ENCODE measurements around the gene ARHGEF26. TPM values are rescaled to one million over a fixed set of nuclear protein-coding genes. Genes with fewer than 3 reads are reported as not detected.

The ARHGEF26 gene
- total RNA-seq, 2 donors from 2014 or later = 16.9 to 17.1 TPM

DNA sequence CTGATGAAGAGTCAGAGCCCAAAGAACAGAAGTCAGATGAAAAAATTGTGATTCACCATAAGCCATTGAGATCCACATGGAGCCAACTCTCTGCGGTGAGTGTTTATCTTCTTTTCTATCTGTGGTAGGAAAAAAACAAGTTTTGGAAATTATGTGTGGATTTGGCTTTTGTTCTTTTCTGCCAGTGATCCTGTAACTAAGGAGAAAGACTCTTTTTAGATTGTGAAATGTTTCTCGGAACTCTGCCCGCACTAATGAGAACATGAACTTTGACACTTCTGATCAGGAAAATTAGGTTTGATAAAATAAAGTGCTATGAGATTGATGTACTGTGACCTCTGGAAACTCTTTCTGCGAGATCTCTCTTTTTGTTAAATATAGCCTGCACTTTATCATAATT lies 8.4 kb downstream of the ARHGEF26 start:
- no peaks in the 10 kb centered on the region for H3K36me3 ChIP-seq (replicated peaks in 1 of 2; ENCODE audit: insufficient read depth in 1 of 2, low read depth in 2 of 2)
- TF ChIP-seq POLR2A (IDR thresholded peaks at IDR 0.05) = no peak
- ATAC-seq (no peak), DNase-seq (no peak)
- H3K27me3 ChIP-seq = no peaks in the 10 kb centered on the region
- WGBS, 2 donors = 71 to 76% methylated on average over 4 of the region's 4 CpGs
- H3K27ac ChIP-seq = no peak overlapping the region
- no peaks in the 10 kb centered on the region for H3K9me3 ChIP-seq
- peaks cover 34% of the 10 kb centered on the region for H3K4me1 ChIP-seq
- H3K4me3 ChIP-seq = no peak overlapping the region
- intact Hi-C loops (cut with DNase I) = no loop called here

DNA sequence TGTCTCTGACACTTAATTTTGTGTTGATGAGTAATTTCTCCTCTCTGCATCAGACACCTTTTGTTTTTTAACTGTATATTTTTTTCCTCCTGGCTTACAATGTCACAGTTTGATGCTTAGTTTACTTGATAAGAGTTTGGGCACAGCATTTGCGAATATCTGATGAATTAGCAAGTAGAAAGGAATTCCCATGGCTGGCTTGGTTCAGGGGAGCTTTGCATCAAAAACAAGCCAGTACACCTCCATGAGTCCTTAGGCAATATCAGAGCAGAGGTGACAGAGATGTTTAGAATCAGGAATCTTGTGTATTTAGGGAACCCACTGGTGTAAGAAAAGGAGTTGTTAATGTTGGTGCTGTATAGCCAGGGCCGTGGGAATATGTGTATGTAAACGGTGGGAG lies 9.3 kb downstream of the ARHGEF26 start:
- Histone ChIP-seq H3K27me3 (no peaks in the 10 kb centered on the region), H3K36me3 (replicated peaks in 1 of 2; ENCODE audit: insufficient read depth in 1 of 2, low read depth in 2 of 2) (no peaks in the 10 kb centered on the region), H3K4me3 (no peak overlapping the region), H3K4me1 (peaks cover 34% of the 10 kb centered on the region), H3K27ac (no peak overlapping the region), H3K9me3 (no peaks in the 10 kb centered on the region)
- TF ChIP-seq POLR2A (IDR thresholded peaks at IDR 0.05) = no peak
- TF ChIP-seq, protein P1, sequence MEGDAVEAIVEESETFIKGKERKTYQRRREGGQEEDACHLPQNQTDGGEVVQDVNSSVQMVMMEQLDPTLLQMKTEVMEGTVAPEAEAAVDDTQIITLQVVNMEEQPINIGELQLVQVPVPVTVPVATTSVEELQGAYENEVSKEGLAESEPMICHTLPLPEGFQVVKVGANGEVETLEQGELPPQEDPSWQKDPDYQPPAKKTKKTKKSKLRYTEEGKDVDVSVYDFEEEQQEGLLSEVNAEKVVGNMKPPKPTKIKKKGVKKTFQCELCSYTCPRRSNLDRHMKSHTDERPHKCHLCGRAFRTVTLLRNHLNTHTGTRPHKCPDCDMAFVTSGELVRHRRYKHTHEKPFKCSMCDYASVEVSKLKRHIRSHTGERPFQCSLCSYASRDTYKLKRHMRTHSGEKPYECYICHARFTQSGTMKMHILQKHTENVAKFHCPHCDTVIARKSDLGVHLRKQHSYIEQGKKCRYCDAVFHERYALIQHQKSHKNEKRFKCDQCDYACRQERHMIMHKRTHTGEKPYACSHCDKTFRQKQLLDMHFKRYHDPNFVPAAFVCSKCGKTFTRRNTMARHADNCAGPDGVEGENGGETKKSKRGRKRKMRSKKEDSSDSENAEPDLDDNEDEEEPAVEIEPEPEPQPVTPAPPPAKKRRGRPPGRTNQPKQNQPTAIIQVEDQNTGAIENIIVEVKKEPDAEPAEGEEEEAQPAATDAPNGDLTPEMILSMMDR (IDR thresholded peaks at IDR 0.05) = no peak
- WGBS, 2 donors = 76 to 80% methylated on average over 3 of the region's 3 CpGs
- ATAC-seq (no peak), DNase-seq (no peak)
- intact Hi-C loops (cut with DNase I) = no loop called here

DNA sequence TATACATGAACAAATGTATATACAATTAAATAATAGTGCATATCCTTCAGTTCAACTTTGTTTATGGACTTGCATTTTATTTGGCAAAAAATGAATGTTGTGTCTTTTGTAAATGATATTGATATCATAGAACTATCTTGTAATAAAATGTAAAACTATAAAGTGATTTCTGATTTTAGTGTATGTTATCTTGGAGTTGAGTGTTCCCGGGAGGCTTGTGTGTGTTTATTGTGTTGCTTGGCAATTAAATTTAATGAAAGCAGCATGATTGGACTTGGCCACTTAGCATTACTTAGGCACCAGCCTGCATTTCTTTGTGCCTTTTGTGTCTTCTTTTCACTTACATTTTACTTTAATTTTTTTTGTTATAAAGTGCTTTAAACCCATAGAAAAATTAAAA lies 10.6 kb downstream of the ARHGEF26 start:
- DNase-seq (no peak), ATAC-seq (no peak)
- WGBS, 2 donors = 46 to 55% methylated on average over 1 of the region's 1 CpG
- H3K36me3 ChIP-seq (replicated peaks in 1 of 2; ENCODE audit: insufficient read depth in 1 of 2, low read depth in 2 of 2) = no peaks in the 10 kb centered on the region
- H3K9me3 ChIP-seq = no peaks in the 10 kb centered on the region
- no peak overlapping the region for H3K4me3 ChIP-seq
- no peak for TF ChIP-seq POLR2A (IDR thresholded peaks at IDR 0.05)
- TF ChIP-seq, protein P1 (IDR thresholded peaks at IDR 0.05) = no peak
- peaks cover 39% of the 10 kb centered on the region for H3K4me1 ChIP-seq
- intact Hi-C loops (cut with DNase I) = no loop called here
- H3K27me3 ChIP-seq = no peaks in the 10 kb centered on the region
- H3K27ac ChIP-seq = no peak overlapping the region

DNA sequence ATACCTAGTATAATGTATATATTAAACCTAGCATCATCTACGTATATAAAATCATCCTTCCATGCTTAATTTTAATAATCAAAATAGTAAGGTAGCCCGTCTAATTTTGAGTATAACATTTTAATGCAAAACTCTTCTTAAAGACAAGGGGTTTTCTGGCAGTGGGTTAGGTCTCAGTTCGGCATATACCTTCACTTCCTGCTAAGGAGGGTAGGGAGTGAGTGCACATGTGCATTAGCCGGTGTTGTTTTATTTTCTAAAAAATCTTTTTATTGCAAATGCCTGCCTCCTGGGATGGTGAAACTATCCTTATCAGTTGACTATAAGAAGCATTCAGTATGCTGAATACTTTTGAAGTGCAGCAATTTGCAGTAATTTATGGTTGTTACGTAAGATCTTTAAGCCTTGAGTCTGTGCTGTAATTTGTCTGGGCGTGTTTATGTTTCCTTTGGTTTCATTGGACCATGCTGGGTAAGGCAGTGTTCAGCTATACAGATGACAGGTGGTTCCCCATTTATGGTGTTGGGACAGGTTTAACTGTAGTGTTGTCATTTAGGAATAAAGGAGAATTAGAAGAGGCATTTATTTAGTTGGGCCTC lies 11.7 kb downstream of the ARHGEF26 start:
- Histone ChIP-seq H3K36me3 (replicated peaks in 1 of 2; ENCODE audit: insufficient read depth in 1 of 2, low read depth in 2 of 2) (no peaks in the 10 kb centered on the region), H3K9me3 (no peaks in the 10 kb centered on the region), H3K27me3 (no peaks in the 10 kb centered on the region), H3K4me3 (no peak overlapping the region), H3K27ac (no peak overlapping the region), H3K4me1 (peaks cover 48% of the 10 kb centered on the region)
- TF ChIP-seq, protein P1 (IDR thresholded peaks at IDR 0.05) = no peak
- TF ChIP-seq POLR2A (IDR thresholded peaks at IDR 0.05) = no peak
- WGBS, 2 donors = 86 to 92% methylated on average over 6 of the region's 6 CpGs
- DNase-seq (no peak), ATAC-seq (no peak)
- intact Hi-C loops (cut with DNase I) = no loop called here

DNA sequence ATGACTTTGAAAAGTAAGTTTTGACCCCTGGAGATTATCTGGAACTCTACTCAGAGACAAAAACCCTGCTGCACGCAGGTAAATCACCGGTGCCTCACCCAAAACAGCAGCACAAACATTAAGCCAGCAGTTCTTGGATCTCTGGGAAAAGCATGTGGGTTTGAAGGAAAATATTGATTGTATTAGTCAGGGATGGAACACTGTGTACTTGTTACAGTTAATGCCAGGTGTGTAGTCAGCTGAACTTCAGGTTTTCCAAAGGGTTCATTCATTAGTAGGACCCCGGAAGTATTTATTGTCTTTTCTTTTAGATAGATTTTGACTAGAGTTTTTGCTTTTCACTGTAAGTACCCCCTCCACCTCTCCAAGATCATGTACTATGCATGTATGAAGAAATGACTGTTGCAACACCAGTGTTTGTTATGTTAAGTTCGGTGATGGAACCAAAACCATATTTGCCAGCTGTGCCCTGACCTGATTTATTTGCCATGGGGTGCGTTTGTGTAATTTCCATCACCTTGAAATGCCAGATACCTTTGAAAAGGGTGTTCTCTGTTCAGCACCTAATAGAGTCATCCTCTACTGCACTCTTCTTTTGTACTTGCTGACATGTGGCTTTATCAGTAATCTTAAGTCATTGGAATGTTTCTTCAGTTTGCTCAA lies 14.5 kb downstream of the ARHGEF26 start:
- peak; percentile 27 to 54 (median 48) for DNase-seq
- 13 to 20% methylated on average over 5 of the region's 5 CpGs for WGBS, 2 donors
- peaks cover 44% of the 10 kb centered on the region for H3K4me1 ChIP-seq
- ATAC-seq = peak; percentile 93
- no peaks in the 10 kb centered on the region for H3K36me3 ChIP-seq (replicated peaks in 1 of 2; ENCODE audit: insufficient read depth in 1 of 2, low read depth in 2 of 2)
- no peak for TF ChIP-seq POLR2A (IDR thresholded peaks at IDR 0.05)
- TF ChIP-seq, protein P1 (IDR thresholded peaks at IDR 0.05) = no peak
- H3K4me3 ChIP-seq = no peak overlapping the region
- no peaks in the 10 kb centered on the region for H3K9me3 ChIP-seq
- no peaks in the 10 kb centered on the region for H3K27me3 ChIP-seq
- H3K27ac ChIP-seq = peak overlapping the region; percentile 18 to 70 (median 60)
- intact Hi-C loops (cut with DNase I) = no loop called here

Data from body of pancreas (tissue), 4 donors.